ENCODE measurements around the gene KLHL29. TPM values are rescaled to one million over a fixed set of nuclear protein-coding genes. Genes with fewer than 3 reads are reported as not detected.

KLHL29 gene
- total RNA-seq, 1 donor from 2014 or later = 12.9 TPM

DNA sequence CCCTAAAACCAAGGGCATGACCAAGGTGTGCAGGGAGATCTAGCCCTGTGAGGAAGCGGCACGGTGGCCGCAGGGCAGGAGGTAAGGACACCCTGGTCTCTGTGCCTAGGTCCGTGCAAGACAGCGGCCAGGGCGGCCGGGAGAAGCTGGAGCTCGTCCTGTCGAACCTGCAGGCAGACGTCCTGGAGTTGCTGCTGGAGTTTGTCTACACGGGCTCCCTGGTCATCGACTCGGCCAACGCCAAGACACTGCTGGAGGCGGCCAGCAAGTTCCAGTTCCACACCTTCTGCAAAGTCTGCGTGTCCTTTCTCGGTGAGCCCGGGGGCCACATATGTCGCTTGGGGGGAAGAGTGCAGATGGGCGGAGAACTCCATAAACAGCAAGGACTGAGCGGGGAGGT, 306.6 kb downstream of the KLHL29 start:
- no peak for DNase-seq
- H3K27me3 ChIP-seq (ENCODE audit: low read depth) = no peaks in the 10 kb centered on the region
- no peak overlapping the region for H3K27ac ChIP-seq
- no peaks in the 10 kb centered on the region for H3K9me3 ChIP-seq
- no peaks in the 10 kb centered on the region for H3K4me1 ChIP-seq
- no peak overlapping the region for H3K4me3 ChIP-seq
- intact Hi-C loops (cut with DNase I) = no loop called here
- ATAC-seq = no peak
- H3K36me3 ChIP-seq = peaks cover 16% of the 10 kb centered on the region
- TF ChIP-seq, protein P1, sequence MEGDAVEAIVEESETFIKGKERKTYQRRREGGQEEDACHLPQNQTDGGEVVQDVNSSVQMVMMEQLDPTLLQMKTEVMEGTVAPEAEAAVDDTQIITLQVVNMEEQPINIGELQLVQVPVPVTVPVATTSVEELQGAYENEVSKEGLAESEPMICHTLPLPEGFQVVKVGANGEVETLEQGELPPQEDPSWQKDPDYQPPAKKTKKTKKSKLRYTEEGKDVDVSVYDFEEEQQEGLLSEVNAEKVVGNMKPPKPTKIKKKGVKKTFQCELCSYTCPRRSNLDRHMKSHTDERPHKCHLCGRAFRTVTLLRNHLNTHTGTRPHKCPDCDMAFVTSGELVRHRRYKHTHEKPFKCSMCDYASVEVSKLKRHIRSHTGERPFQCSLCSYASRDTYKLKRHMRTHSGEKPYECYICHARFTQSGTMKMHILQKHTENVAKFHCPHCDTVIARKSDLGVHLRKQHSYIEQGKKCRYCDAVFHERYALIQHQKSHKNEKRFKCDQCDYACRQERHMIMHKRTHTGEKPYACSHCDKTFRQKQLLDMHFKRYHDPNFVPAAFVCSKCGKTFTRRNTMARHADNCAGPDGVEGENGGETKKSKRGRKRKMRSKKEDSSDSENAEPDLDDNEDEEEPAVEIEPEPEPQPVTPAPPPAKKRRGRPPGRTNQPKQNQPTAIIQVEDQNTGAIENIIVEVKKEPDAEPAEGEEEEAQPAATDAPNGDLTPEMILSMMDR (IDR thresholded peaks at IDR 0.05) = no peak

DNA sequence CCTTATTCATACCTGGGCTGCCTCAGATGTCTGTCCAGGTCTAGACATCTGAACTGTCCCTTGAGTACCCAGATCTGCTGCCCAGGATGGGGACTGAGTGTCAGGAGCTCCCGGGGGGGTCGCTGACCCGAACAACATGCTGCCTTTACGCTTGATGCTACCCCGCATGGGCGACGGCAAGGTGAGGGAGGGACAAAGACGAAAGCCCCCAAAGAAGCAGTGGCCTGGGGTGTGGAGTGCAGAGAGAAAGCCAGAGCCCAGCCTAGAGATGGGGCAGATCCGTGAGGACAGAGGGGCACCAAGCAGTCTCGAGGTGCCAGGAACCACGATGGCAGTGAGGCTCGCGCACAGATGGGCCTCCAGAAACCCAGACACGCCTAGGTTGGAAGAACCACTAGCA, 307.3 kb downstream of the KLHL29 start:
- no peak for ATAC-seq
- Histone ChIP-seq H3K9me3 (no peaks in the 10 kb centered on the region), H3K4me3 (no peak overlapping the region), H3K27me3 (ENCODE audit: low read depth) (no peaks in the 10 kb centered on the region), H3K4me1 (no peaks in the 10 kb centered on the region), H3K36me3 (peaks cover 19% of the 10 kb centered on the region), H3K27ac (no peak overlapping the region)
- TF ChIP-seq, protein P1 (IDR thresholded peaks at IDR 0.05) = no peak
- intact Hi-C loops (cut with DNase I) = no loop called here
- no peak for DNase-seq

DNA sequence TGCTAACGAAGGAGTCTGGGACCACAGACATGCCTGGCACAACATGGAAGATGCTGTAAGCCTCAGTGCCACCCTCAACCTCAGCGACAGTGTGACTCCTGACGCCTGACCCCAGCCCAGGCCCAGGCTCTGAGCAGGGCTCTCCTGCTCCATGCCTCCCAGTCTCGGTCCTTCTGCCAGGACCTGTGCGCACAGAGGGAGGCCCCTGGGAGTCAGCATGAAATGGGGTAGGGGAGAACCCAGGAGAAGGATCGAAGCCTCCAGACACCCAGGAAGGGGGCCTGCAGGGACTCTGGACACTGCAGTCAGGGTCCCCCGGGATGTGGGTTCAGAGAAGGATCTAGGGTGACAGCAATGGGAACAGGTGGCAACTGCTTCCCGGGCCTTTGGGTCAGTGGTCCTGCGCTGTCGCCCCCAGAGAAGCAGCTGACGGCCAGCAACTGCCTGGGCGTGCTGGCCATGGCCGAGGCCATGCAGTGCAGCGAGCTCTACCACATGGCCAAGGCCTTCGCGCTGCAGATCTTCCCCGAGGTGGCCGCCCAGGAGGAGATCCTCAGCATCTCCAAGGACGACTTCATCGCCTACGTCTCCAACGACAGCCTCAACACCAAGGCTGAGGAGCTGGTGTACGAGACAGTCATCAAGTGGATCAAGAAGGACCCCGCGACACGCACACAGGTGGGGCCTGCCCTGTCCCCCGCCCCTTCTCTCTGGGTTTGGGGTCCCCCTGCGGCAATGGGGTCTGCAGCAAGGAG, 308.0 kb downstream of the KLHL29 start:
- no peaks in the 10 kb centered on the region for H3K9me3 ChIP-seq
- no peak overlapping the region for H3K4me3 ChIP-seq
- TF ChIP-seq, protein P1 (IDR thresholded peaks at IDR 0.05) = no peak
- peaks cover 25% of the 10 kb centered on the region for H3K36me3 ChIP-seq
- H3K27me3 ChIP-seq (ENCODE audit: low read depth) = no peaks in the 10 kb centered on the region
- ATAC-seq (no peak), DNase-seq (no peak)
- intact Hi-C loops (cut with DNase I) = no loop called here
- H3K27ac ChIP-seq = no peak overlapping the region
- peaks cover 3% of the 10 kb centered on the region for H3K4me1 ChIP-seq

DNA sequence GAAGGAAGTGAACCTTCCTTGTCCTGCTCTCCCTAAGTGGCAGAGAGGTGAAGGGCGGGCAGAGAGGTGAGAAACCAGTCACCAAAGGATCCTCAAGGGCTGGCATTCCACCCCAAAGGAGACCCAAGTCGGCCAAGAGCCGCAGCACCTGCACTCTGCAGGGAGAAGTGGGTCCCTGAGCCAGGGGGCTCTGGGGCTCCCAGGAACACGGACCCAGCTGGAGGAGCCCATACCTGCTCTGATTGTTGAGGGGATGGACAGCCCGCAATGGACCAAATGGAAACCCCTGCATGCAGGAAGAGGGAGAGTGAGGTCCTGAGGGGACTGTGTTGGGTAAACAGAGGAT, 308.6 kb downstream of the KLHL29 start:
- ATAC-seq (no peak), DNase-seq (no peak)
- H3K36me3 ChIP-seq = peaks cover 25% of the 10 kb centered on the region

DNA sequence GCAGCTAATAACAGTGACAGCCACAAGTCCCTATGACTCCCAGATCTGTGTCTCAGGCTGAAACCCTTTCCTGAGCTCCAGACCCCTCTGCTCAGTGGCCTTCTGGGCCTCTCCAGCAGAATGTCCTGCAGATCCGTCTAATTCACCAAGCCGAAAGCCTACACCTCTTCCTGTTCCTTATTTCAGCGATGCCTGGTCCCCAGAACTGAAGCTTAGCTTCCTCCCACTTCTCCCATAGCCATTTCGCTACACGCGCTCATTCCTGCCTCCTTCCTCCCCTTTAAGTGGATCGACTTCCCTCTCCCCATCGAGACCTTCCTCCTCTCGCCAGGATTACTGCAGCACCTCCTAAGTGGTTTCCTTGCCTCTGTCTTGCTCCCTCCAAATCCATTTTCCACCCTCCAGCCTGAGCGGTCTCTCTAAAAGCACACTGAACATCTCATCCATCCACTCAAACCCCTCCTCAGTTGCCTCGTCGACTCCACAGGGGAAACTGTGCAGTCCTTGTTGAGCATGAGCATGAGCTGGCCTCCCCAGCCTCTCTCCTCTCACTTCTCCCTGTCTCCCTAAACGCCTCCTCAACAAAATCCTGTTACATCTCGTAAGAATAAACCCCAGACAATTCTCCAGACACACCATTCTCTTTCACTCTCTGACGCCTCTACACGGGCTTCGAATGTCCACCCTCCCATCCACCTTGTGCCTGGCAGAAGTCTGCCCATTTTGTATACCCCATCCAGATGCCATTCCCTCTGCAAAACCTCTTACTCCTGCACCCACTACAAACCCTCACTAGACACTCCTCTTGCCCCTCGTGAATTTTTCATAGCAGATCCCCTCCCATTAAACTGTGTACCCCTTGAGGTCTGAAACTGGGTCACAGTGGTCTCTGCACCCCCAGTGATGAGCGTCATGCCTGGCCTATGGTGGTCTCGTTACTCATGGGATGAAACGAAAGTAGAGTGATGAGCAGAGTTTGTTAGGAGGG, 309.4 kb downstream of the KLHL29 start:
- peaks cover 7% of the 10 kb centered on the region for H3K4me1 ChIP-seq
- intact Hi-C loops (cut with DNase I) = no loop called here
- DNase-seq = no peak
- no peaks in the 10 kb centered on the region for H3K9me3 ChIP-seq
- H3K27ac ChIP-seq = no peak overlapping the region
- TF ChIP-seq, protein P1 (IDR thresholded peaks at IDR 0.05) = no peak
- H3K4me3 ChIP-seq = no peak overlapping the region
- no peaks in the 10 kb centered on the region for H3K27me3 ChIP-seq (ENCODE audit: low read depth)
- ATAC-seq = no peak
- H3K36me3 ChIP-seq = peaks cover 25% of the 10 kb centered on the region

More for the DNA sequence above, 308.6 kb downstream of the KLHL29 start:
- intact Hi-C loops (cut with DNase I) = no loop called here
- Histone ChIP-seq H3K4me1 (peaks cover 7% of the 10 kb centered on the region), H3K9me3 (no peaks in the 10 kb centered on the region), H3K27ac (no peak overlapping the region), H3K27me3 (ENCODE audit: low read depth) (no peaks in the 10 kb centered on the region), H3K4me3 (no peak overlapping the region)
- TF ChIP-seq, protein P1 (IDR thresholded peaks at IDR 0.05) = no peak
